ENCODE measurements around the gene MAP3K14.
"Not testable (repeated sequence)": the region's sequence is repeated elsewhere in the genome, so short reads cannot be mapped to it uniquely, and the experiment has no call there.

Gene MAP3K14

DNA sequence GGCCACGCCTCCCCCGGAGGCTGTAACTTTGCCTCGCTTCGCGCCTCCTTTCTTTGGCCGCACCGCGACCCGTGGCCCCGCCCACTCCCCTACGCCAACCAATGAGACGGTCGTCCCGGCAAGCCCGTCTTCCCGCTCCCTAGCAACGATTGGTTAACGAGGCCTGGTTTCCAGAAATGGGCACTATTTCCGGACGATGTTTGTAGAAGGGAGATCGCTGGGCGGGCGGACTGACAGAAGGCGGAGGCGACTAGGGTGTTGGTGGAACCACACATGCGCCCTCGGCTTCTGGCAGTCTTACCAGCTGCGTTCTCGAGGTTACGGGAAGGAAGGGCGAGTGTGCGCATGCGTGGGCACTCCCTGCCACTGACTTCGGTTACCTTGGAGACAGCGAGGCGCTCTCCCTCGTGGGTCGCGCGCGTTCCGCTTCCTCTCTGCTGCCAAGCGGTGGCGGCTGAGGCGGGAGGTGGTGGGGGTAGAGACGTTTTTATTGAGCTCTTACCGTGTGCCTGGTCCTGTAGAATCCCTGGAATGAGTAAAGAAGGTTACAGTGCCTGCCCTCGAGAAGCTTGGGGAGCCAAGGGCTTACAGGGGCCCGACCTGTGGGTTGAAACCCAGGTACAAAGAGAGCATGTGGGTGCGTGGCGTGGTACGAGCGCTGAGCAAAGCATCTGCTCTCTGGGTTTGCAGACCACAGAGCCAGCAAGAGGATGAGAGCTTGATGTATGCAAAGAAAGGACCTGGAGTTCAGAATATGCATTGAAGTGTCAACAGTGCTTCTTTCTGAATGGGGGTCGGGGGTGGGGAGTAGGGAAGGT is 500 bp upstream of the MAP3K14 start:
- peak; percentile 100 for DNase-seq (ENCODE audit: low read depth in 2 of 2)

DNA sequence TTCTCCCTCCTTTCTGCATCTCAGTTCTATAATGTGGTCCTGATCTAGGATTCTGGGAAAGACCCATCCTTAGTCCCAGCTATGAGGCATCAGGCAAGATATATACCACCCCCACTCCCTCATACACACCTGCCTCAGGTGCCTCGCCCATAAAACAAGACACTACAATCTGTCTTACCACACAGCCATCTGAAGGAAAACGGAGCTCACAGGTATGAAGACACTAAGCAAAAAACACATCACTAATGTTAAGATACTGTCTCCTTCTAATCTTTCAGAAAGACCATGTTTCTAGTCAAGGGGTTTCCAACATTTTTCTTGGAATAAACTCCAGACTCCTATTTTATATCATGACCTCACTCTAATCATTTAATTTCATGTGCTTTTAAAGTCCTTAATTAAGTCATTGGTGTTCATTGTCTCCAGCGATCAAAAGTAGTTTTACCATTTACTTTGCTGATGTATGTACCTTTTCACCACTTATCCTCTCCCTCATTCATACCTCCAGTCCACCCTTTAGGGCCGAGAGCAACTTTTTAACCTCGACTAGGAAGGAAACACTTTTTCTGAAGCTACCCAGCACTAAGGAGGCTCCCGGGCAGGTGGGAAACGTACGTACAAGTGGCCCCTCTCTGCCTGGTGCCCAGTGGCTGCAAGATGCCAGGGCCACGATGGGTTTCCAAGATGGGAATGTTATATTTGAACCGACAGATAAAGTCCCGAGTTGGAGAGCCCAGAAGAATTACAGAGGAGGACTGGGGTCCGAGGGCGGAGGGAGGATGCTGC is 979 bp downstream of the MAP3K14 start:
- DNase-seq (ENCODE audit: low read depth in 2 of 2): no peak

DNA sequence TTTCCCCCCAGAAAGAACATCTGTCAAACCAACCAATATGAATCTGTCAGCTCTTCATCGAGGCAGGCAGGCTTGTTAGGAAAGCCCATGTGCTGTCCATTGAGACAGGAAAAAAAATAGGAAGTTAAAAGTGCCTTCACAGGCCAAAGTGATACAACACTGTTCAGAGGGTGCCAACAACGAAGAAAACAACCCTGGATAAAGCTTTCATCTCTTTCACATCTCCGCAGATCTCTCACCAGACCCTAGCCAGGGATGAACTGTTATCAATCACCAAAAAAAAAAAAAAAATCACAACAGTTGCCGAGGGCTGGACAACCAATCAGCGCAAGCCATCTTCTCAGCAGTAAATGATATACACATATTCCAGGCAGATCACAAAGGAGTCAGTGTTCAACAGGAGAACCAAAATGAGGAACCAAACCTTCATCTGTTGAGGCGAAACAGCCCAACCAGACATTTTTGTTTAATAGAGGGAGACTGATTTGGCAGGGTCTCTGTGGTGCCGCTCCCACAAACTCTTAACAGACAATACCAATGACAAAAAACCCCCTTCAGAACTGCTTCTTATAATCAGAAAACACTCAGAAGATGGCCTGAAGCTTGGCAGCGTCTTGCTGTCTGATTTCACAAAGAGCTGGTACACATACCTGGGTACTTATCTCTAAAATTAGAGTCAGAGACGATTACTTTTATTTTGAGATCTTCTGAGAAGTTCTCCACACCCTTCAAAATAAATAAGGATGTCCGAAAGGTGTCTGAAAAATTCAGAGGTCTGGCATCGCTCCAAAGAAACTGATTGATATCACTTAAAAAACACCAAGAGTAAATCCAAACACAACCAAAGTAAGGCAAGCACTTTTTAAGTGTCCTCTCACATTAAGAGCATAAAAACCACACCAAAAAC is 1.8 kb downstream of the MAP3K14 start:
- no peak for DNase-seq (ENCODE audit: low read depth in 2 of 2)

DNA sequence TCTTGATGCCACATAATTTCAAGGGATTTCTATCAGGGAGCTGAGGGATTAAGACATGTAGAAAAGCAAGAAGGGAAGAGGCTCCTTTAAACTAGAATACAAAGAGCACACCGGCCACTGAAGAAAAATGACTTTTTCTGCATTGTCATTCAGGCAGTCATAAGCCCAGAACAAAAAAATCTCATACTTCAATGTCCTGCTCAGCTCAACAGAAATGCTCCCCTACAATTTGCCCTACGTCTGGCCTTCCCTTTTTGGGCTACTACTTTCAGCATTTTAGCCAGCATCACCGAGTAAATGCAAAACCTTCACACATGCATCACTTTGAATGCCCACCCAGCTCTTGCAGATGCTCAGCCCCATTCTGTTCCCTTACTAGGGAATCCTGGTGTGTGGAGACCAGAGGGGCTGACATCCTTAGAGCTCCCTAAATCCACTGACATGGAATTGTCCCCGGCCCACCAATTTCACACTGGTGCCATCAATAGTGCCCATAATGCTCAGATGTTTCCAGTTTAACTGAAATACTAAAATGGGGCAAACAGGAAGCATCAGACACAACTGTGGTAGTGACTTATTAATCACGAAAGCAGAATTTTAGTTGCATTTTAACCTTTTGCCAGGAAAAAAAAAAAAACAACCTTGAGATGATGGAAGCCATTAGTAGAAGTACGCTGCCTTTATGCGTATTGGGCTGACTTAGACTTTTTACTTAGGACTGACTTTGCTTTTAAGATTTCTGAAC is 2.7 kb downstream of the MAP3K14 start:
- DNase-seq (ENCODE audit: low read depth in 2 of 2): no peak

DNA sequence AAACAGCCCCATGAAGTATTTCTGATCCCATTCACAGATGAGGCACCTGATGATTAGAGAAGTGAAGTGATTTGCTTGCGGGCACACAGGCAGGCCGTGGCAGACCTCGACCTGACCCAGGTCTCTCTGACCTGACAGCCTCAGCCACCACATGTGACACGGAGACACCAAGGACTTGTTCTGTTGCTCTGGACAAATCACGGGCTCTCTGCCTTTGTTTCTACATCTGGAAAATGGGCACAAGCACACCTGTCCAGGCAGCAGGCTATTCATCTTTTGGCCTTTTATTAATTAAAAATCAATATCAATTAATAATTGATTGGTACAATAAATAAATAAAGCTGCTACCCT is 3.4 kb downstream of the MAP3K14 start:
- DNase-seq (ENCODE audit: low read depth in 2 of 2): no peak

DNA sequence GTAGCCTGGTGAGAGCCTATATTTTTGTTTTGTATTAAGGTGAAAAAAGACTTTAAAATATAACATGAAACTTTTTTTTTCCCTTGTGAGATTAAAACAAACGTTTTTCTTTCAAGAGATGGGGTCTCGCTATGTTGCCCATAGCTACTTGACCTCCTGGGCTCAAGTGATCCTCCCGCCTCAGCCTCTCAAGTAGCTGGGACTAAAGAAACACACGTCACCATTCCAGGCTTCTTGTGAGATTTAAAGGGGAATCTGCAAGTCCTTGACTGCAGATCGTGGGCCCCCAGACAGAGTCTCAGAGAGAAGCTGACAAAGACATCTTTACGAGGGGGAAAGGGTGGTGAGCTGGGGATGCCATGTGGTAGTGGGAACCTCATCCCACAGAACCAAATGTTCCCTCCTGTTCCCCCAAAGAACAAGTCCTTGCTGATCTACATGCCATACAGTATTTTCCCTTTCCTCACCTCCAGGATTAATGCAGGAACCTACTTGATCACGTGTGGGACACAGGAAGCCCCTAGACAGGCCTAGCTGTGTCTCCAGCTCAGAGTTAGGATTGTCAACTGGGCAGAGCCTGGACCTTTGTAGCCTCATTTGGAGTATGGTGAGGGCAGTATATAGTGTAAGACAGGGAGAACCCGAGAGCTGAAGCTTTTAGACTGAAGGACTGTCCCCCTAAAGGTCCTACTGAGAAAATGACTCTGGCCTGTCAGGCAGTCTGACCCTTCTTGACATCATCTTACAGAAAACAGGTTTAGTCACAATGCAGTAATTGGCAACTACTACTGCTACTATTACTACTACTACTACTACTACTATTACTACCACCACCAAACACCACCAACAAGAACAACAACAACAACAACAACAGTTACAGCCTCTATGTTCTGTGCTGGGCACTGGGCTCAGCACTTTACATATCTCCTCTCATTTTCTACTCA is 4.1 kb downstream of the MAP3K14 start:
- no peak for DNase-seq (ENCODE audit: low read depth in 2 of 2)

DNA sequence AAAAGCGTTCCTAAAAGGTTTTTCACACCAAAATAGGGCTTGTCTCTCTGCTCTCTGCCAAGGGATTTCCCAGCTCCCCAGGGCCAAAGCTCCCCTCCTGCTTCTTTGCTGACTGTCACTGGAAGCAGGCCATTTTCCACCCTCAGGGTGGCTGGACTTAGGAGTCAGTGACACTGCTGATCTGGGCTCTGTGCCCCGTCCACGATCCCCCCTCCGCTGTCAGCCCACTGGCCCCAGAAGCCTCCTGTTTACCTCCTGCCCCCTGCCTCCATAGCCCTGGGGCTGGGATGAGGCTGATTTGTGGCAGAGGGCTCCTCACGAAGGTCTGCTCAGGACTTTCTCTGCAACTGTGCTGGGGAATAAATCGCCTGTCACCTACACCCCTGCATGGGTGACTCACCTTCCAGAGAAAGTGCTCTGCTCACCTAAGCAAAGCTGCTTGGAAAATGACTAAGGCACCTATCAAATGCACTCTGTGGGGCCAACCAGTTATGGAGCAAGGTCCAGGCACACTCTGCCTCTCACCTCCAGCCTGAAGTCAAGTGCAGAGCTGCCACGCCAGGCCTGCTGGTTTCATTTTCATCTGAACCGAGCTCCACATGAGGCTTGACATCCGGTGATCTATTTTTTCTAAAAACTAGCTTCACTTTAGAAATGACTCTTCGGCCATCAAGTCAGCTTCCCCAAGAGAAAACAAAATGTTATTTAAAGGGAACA is 4.9 kb downstream of the MAP3K14 start:
- peak; percentile 76 to 84 for DNase-seq (ENCODE audit: low read depth in 2 of 2)

DNA sequence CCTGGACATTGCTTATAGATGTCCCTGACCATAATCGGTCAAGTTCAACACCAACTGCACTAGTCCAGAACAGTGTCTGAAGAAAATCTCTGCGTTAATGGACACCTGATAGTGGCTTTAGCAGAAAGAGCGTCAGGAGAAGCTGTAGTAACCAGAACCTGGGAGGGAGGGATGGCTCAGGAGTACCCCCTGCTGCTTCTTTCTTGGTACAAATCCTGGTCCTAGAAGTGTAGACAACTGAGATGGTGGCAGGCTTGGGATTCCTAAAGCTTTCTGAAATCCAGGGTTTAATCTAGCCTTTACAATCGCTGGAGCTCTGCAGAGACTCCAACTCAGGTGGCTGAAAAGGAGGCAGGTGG is 5.4 kb downstream of the MAP3K14 start:
- DNase-seq (ENCODE audit: low read depth in 2 of 2): no peak

DNA sequence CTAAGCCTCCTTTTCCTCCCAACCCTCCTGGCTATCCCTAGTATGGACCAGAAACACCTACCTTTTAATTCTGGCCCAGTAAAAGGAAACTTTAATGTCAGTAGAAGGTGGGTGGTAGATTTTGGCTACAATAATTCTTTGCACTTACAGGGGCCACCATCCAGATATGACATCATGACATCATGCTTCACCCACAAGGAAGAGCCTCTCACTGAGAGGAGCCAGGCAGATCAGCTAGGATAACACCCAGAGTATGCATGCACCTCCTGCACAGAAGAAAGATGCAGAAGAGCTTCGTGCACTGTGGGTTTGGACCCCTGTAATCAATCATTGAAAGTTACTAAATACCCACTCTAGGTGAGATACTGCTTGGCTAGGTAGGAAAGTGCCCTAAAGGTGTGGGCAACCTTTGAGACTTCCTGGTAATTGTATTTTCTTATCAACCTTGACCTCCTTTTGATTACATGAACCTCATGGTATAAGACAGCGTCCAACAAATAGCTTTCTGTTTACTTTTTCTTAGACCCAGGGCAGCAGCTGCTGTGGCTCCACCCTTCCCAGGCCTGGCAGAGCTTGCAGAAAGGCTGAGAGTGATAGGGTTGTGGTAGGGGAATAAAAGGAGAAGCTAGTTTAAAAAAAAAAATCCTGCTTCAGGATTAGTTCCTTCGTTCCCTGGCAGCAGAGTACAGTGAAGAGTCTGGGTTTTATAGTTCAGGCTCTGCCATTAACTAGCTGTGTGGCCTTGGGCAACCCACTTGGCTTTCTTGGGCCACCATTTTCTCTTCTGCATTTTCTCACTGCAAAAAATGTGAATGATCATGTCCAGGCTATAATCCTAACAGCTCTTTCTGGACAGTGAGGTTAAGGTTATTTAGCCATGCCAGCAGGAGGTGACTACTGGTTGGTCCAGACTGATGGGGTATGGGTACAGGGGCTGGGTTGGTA is 6.2 kb downstream of the MAP3K14 start:
- DNase-seq (ENCODE audit: low read depth in 2 of 2): no peak

DNA sequence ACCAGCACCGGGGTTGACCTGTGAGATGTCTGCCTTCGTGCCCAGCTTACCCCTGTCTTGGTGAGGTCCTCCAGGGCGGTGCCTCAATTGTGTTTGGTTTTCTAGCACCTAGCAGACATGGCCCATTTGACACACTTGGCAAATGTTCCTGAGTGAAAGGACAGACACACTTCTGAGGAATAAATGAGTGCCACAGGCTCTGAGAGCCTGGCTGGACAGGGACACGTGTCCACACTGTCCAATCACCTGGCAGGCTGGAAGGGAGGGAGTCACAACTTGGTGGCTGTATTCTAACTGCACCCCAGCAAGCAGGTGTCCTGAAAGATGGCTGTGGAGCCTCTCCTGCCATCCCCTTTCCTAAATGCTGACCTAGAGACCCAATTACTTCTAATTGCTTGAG is 7.4 kb downstream of the MAP3K14 start:
- DNase-seq (ENCODE audit: low read depth in 2 of 2): no peak

DNA sequence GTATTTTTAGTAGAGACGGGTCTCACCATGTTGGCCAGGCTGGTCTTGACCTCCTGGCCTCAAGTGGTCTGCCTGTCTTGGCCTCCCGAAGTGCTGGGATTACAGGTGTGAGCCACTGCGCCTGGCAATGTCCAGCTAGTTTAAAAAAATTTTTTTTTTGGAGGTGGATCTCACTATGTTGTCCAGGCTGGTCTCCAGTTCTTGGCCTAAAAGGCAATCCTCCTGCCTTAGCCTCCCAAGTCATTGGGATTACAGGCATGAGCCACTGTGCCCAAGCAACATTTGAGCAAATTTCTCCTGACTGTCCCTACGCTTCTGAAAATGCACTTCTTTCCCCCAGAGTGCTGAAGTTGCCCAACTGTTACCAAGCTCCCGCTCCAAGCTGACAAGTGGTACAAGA is 8.0 kb downstream of the MAP3K14 start:
- no peak for DNase-seq (ENCODE audit: low read depth in 2 of 2)

DNA sequence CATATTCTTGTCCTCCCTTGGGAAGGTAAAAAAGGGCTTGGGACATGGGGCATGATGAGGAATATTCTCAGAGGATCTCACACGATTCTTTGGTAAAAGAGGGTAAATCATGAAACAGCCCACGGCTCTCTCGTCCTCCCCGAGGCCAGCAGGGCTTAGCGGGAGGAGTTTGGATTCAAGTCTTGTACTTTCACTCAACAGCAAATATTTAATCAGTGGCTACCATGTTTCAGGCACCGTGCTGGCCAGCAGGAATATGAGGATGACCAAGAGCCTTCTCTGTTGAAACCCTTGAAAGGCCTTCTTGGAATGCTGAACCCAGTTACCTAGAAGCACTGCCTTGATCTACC is 8.8 kb downstream of the MAP3K14 start:
- no peak for DNase-seq (ENCODE audit: low read depth in 2 of 2)

DNA sequence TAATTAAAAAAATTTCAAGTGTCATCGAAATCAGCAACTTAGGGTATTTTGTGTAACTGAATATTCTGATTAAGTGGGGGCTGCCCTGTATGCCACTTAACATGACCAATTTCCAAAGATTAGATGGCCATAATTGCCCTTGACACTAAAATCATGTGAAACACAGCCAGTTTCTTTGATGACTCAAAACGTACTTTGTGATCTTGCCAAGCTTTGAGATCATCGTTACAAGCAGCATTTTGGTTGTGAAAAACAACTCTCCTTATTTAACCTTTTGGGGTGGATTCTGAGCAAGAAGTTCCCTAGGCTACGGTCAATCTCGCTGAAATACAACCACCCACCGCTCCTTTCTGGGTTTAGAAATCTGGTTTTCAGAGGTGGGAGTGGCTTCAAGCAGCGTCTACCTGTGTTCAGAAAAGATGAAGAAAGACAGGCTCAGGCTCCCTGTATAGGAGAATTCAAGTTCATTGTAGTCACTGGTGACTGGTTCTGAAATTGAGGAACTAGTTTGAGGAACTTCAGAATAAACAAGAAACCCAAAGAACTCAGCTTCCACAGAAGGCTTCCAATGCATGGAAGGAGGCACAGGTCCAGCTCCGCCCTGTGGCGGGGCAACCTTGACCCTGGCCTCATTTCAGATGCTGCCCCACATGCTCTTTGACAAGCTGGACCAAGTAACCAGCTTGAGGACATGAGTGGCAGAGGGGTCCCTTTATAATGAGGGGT is 9.4 kb downstream of the MAP3K14 start:
- DNase-seq (ENCODE audit: low read depth in 2 of 2): peak in 1 of 2 donors; percentile 35

DNA sequence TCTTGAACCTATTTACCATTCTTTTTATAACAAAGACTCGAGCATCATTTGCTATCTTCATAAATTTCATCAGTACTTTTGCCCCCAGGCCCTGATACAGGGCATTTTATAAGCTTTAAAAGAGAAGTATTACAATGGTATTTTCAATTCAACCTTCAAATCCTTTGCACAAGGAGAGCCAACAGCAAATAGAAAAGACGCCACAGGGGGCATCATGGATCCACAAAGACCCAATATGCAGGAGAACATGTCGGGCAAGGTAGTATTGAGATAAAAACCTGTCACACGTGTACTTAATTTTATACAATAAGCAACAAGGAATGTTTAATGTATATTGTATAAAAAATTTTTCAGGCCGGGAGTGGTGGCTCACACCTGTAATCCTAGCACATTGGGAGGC is 10.2 kb downstream of the MAP3K14 start:
- no peak for DNase-seq (ENCODE audit: low read depth in 2 of 2)

DNA sequence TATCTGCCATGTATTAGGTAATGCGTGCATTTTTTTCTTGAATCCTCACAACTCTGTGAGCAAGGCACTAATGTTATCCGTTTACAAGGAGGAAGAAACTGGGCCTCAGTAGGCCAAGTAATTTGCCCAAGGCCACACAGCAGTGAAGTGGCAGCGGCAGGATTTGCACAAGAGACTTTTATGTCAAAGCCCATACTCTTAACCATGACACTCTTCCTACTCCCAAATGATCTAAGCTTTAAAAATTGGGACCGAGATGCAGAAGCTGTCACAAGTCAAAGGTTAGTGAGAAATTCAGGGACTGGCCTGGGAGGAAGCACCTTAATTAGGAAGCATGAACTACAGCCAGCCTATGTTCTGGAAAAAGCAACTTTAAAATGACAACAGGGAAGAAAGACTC is 10.7 kb downstream of the MAP3K14 start:
- no peak for DNase-seq (ENCODE audit: low read depth in 2 of 2)

DNA sequence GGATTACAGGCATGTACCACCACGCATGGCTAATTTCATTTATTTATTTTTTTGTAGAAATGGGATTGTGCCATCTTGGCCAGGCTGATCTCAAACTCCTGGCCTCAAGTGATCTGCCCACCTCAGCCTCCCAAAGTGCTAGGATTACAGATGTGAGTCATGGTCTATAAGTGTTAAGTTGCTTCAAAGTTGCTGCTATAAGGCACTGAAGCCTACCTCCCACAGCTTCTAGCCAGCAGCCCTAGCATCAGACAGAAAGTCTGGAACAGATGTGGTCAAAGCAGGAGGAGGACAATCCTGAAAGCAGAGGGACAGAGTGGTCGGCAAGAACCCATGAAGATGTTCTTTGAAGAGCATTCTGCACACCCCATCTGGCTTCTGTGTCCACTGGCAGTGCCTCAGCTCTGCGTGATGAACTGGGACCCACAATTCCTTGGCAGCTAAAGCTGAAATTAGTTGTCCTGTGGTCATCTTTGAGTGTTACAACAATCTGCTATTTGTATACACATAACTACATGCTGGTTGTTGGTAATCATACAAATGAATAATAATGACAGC is 11.2 kb downstream of the MAP3K14 start:
- no peak for DNase-seq (ENCODE audit: low read depth in 2 of 2)

DNA sequence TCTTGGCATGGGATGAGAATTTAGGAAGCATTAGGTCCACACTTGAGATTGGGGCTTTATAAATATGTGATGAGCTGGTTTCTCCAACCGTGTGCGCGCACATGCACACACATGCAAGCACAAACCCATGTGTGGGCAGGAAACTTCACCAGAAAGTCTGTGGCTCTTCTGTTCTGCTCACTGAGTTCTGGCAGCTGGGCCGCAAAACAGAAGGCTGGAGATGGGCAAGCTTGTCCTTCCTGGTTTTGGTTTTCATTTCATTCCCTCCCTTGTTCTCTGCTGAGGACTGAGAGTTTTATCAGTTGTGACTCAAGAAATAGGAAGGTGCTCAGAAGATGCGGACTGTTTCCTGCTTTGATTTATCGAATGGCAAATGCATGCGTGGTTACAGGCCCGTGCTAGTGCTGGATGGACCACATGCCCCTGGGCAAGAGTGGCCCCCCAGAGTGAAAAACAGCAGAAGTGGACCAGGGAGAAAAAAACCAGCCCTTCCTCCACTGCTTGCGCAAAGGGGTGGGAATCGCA is 14.1 kb downstream of the MAP3K14 start:
- DNase-seq (ENCODE audit: low read depth in 2 of 2): peak; percentile 24 to 39

DNA sequence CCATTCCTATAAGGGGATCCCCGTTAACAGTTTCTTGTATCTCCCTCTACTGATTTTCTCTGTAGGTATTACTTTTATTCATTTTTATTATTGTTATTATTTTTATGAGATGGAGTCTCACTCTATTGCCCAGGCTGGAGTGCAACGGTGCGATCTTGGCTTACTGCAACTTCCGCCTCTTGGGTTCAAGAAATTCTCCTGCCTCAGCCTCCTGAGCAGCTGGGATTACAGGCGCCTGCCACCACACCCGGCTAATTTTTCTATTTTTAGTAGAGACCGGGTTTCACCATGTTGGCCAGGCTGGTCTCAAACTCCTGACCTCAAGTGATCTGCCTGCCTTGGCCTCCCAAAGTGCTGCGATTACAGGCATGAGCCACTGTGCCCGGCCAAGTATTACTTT is 14.6 kb downstream of the MAP3K14 start:
- not testable (repeated sequence) for DNase-seq (ENCODE audit: low read depth in 2 of 2)

Data from stimulated activated CD8-positive, alpha-beta memory T cell treated with anti-CD3 and anti-CD28 coated beads, Interleukin-7, amount 100 ng/mL, for 4 hours (primary cell).